OCI-LY7 (cell line): ENCODE measurements around the gene WSB1. TPM values are rescaled to one million over a fixed set of nuclear protein-coding genes. Genes with fewer than 3 reads are reported as not detected.
A peak's percentile ranks its signal among the peaks of the same experiment; 100 is the strongest.

ENCODE experiments used
- Bru-seq: library from RNA; stranded (reverse); fragments of 400-500 nt; gene quantifications from one replicate; lab custom pipeline; 2021; lab: Mats Ljungman, UMichigan
- BruChase-seq, 2 experiments: library from RNA; stranded (reverse); fragments of 400-500 nt; gene quantifications; one replicate each; lab custom pipeline; 2021; lab: Mats Ljungman, UMichigan
- BruUV-seq: library from RNA; stranded (reverse); fragments of 400-500 nt; replicated peaks from 2 replicates; lab custom pipeline; 2021; lab: Mats Ljungman, UMichigan
- CTCF ChIA-PET: fragments of 300-600 bp; sonication (Branson Sonifier 250); formaldehyde crosslinking; loops from one replicate; lab custom pipeline; 2022; ENCODE audit warnings: antibody characterized with exemption; ENCODE audit not compliant: unreplicated experiment; lab: Charles Lee
- POLR2A ChIA-PET: fragments of 300-600 bp; sonication (Branson Sonifier 250); formaldehyde crosslinking; loops from one replicate; lab custom pipeline; 2022; ENCODE audit warnings: antibody characterized with exemption; lab: Charles Lee
- DNase-seq: peaks from one replicate; pipeline ENCODE4 v3.0.0-alpha.2; 2015; ENCODE audit warnings: low spot score
- H2AFZ ChIP-seq: fragments of 200-600 bp; sonication (generic), shearing (Covaris generic); 2 replicates; pipeline ENCODE4 v1.6.1; 2014; ENCODE audit warnings: mild to moderate bottlenecking, antibody characterized with exemption, low read length, moderate library complexity
- H3K27ac ChIP-seq: fragments of 200-600 bp; sonication (generic); 2 replicates; pipeline ENCODE4 v1.5.1; 2014; ENCODE audit warnings: mixed run types, low read depth, mild to moderate bottlenecking, moderate library complexity, low read length, inconsistent platforms; ENCODE audit not compliant: poor library complexity, severe bottlenecking
- H3K36me3 ChIP-seq: fragments of 200-600 bp; sonication (generic); 2 replicates; pipeline ENCODE4 v1.6.1; 2014; ENCODE audit warnings: mild to moderate bottlenecking, antibody characterized with exemption, low read length, moderate library complexity, mixed read lengths; ENCODE audit not compliant: insufficient read depth
- H3K4me1 ChIP-seq: fragments of 200-600 bp; sonication (generic); 2 replicates; pipeline ENCODE4 v1.5.1; 2014; ENCODE audit warnings: mild to moderate bottlenecking, low read length; ENCODE audit not compliant: insufficient read depth, poor library complexity, severe bottlenecking
- H3K4me2 ChIP-seq: fragments of 200-600 bp; sonication (generic); 2 replicates; pipeline ENCODE4 v1.6.1; 2014; ENCODE audit warnings: mild to moderate bottlenecking, low read length
- H3K4me3 ChIP-seq: fragments of 200-600 bp; sonication (generic); 2 replicates; pipeline ENCODE4 v1.5.1; 2014; ENCODE audit warnings: mild to moderate bottlenecking, low read depth, low read length; ENCODE audit not compliant: poor library complexity, severe bottlenecking
- H3K79me2 ChIP-seq: fragments of 200-600 bp; sonication (generic); 2 replicates; pipeline ENCODE4 v1.6.1; 2016; ENCODE audit warnings: low read depth, mild to moderate bottlenecking, low read length, moderate library complexity, mixed read lengths; ENCODE audit not compliant: insufficient read depth
- H3K9me2 ChIP-seq: fragments of 200-600 bp; sonication (generic); 2 replicates; pipeline ENCODE4 v1.6.1; 2016; ENCODE audit warnings: mild to moderate bottlenecking, low read length, mixed read lengths; ENCODE audit not compliant: insufficient read depth
- H3K9me3 ChIP-seq: fragments of 200-600 bp; sonication (generic); 2 replicates; pipeline ENCODE4 v1.6.1; 2014; ENCODE audit warnings: mild to moderate bottlenecking, mixed run types, low read length, mixed read lengths
- H4K20me1 ChIP-seq: fragments of 200-600 bp; sonication (generic); 2 replicates; pipeline ENCODE4 v1.6.1; 2014; ENCODE audit warnings: mild to moderate bottlenecking, antibody characterized with exemption, low read length, moderate library complexity, mixed read lengths; ENCODE audit not compliant: insufficient read depth
- CTCF ChIP-seq: fragments of 200-600 bp; sonication (generic); conservative IDR thresholded peaks from 2 replicates; pipeline ENCODE4 v1.5.1; 2014; ENCODE audit warnings: mild to moderate bottlenecking, antibody characterized with exemption, low read length, moderate library complexity, mixed read lengths
- EZH2phosphoT487 ChIP-seq: fragments of 200-600 bp; sonication (generic); IDR thresholded peaks from 2 replicates; pipeline ENCODE4 v1.6.1; 2018; ENCODE audit warnings: low read depth, borderline replicate concordance, mild to moderate bottlenecking, mixed run types, antibody characterized with exemption, low read length, moderate library complexity, mixed read lengths
- intact Hi-C: fragments of 100-400 bp; cut with micrococcal nuclease; formaldehyde crosslinking; loops from one replicate; pipeline ENCODE4 v1.10.0; 2022; ENCODE audit not compliant: unreplicated experiment
- long read RNA-seq: library from polyadenylated mRNA; stranded (forward); transcript quantifications from one replicate; pipeline ENCODE4 v2.0.0, GENCODE V29; 2022
- total RNA-seq, 2 experiments: library from RNA; depleted of rRNA in 1 of 2; stranded (reverse); fragments of >200 nt in 1 of 2; shearing (Covaris generic) in 1 of 2; gene quantifications; 2 replicates each; pipeline ENCODE4 v1.2.3, GENCODE V29; 2014 to 2022

WSB1 gene
- total RNA-seq (2014; rRNA removed; shearing (Covaris generic)) (86.0 and 118 TPM in 2 replicates), total RNA-seq (2022) (115 and 118 TPM in 2 replicates), Bru-seq, nascent RNA (percentile 89 among the genes with signal in this experiment), BruChase-seq, experiment 1, labeled RNA remaining after a 6-hour chase (percentile 87 among the genes with signal in this experiment), BruChase-seq, experiment 2, labeled RNA remaining after a 2-hour chase (percentile 94 among the genes with signal in this experiment)
- long read RNA-seq, full-length matches to known transcripts, result 103 of 166 reads
- long read RNA-seq, partial matches to known transcripts, result 26 of 166 reads
- long read RNA-seq, other reads (novel, unspliced or antisense), result 37 of 166 reads

GRCh38 chr17:27293898-27294688, at the start of gene WSB1:
Gene WSB1 (plus strand): TSS chr17:27294114. CDS start chr17:27294396, 282 bp downstream.
- Histone ChIP-seq H3K4me2 (peak within 1 kb of the TSS; percentile 88), H3K9me3 (no peaks in the 10 kb centered on the region), H3K4me3 (peak within 1 kb of the TSS; percentile 99), H2AFZ (peak within 1 kb of the TSS; percentile 98), H4K20me1 (peaks cover 6% of the 10 kb centered on the region), H3K4me1 (peaks cover 25% of the 10 kb centered on the region), H3K36me3 (peaks cover 10% of the 10 kb centered on the region), H3K27ac (peak within 1 kb of the TSS; percentile 82), H3K9me2 (no peaks in the 10 kb centered on the region), H3K79me2 (peaks cover 51% of the 10 kb centered on the region)
- CTCF ChIA-PET, result interaction anchor here (1.2 kb wide), 1 partner anchor 9 kb away, joined by 5 read pairs; no protein-coding TSS in a partner anchor
- no TSS peak for BruUV-seq
- peak; percentile 95 for DNase-seq
- TF ChIP-seq EZH2phosphoT487 (no peak), CTCF (peak; percentile 39; the same call in 1 of the 2 replicates)
- POLR2A ChIA-PET, result interaction anchor here (0.6 to 2.0 kb wide), 11 partner anchors 9 to 29 kb away, joined by 3 to 11 read pairs (median 4); no protein-coding TSS in a partner anchor
- intact Hi-C loops, result loop anchor here (2.0 to 5.0 kb wide), 3 partner anchors 49 to 163 kb away; partner anchors contain the start of gene KSR1

GRCh38 chr17:27244491-27245223, 49.3 kb upstream of the WSB1 start:
- Histone ChIP-seq H3K9me2 (no peaks in the 10 kb centered on the region), H3K4me3 (no peak overlapping the region), H3K9me3 (no peaks in the 10 kb centered on the region), H2AFZ (peak overlapping the region; percentile 91), H3K4me2 (peak overlapping the region; percentile 47), H3K36me3 (no peaks in the 10 kb centered on the region), H3K27ac (no peak overlapping the region), H3K4me1 (peaks cover 14% of the 10 kb centered on the region), H3K79me2 (no peaks in the 10 kb centered on the region), H4K20me1 (no peaks in the 10 kb centered on the region)
- intact Hi-C loops, result loop anchor here (1.0 to 2.0 kb wide), 5 partner anchors 50 to 356 kb away; partner anchors contain the start of gene WSB1
- TF ChIP-seq CTCF, result no peak
- no peak for TF ChIP-seq EZH2phosphoT487
- no peak for DNase-seq
- ChIA-PET POLR2A (interaction anchor here (0.7 kb wide), 1 partner anchor 26 kb away, joined by 3 read pairs; no protein-coding TSS in a partner anchor), CTCF (no interaction called here)
- BruUV-seq, result no TSS peak
